ENCODE results near the gene FAM3A. TPM values are rescaled to one million over a fixed set of nuclear protein-coding genes. Genes with fewer than 3 reads are reported as not detected.

Gene FAM3A
- total and polyA plus RNA-seq, 2 of the 8 experiments (the other 6 are each of a cell fraction or from before 2014, with no cell fraction given), result 16.2 to 18.6 TPM

DNA sequence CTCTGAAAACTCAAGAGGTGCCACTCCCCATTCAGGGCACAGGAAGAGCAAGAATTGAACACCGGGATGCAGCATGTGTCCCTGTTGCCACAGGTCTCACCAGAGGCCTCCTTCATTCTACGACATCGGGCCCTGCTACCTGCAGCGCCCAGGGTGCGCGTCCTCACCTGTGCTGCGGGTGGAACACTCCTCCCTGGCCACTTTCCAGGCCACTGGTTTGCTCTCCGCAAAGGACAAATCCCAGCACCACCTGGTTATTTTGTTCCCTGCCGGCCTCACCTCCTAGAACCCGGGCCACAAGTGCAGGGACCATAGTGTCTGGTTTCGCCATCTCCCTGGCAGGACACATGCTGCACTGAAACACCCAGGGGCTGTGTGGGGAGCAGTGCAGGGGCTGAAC lies 14.3 kb upstream of the FAM3A start:
- WGBS, 2 experiments (ENCODE audit: extremely low coverage in 1 of 2, insufficient coverage in 1 of 2, insufficient read length in 1 of 2, insufficient replicate concordance in 2 of 2, low coverage in 1 of 2, low lambda C conversion rate in 2 of 2, missing lambda C conversion rate in 1 of 2), result 93% methylated on average over 7 of the region's 11 CpGs; no CpG with 5 or more reads in 1 of the 2 experiments
- Histone ChIP-seq H3K4me2 (ENCODE audit: insufficient read depth in 1 of 2, low read depth in 2 of 2, low read length in 2 of 2) (no peak overlapping the region), H3K79me2 (ENCODE audit: control insufficient read depth in 1 of 2, insufficient read depth in 2 of 2, low read length in 2 of 2) (no peaks in the 10 kb centered on the region), H3K79me1 (ENCODE audit: low read depth, low read length) (no peaks in the 10 kb centered on the region), H4K91ac (replicated peaks; ENCODE audit: insufficient read length, low read length) (no peak overlapping the region), H2AK5ac (ENCODE audit: low read depth, low read length) (no peak overlapping the region), H2BK15ac (ENCODE audit: low read length) (no peak overlapping the region), H3K9ac (replicated peaks in 1 of 4; ENCODE audit: extremely low read depth in 1 of 4, low read depth in 3 of 4, low read length in 3 of 4) (no peak overlapping the region), H3K56ac (replicated peaks; ENCODE audit: insufficient read length, low read depth, low read length) (no peak overlapping the region), H2BK20ac (ENCODE audit: low read length) (no peak overlapping the region), H3K23ac (ENCODE audit: insufficient read length) (no peak overlapping the region), H3K23me2 (ENCODE audit: low read depth, low read length) (peaks cover 2% of the 10 kb centered on the region; the same call in 1 of the 2 replicates), H4K5ac (ENCODE audit: insufficient read length, low read depth, low read length) (no peak overlapping the region), H3K4ac (replicated peaks; ENCODE audit: insufficient read length, low read depth, low read length) (no peak overlapping the region), H2BK120ac (replicated peaks; ENCODE audit: low read depth, low read length) (no peak overlapping the region), H4K20me1 (replicated peaks in 1 of 2; ENCODE audit: control insufficient read depth in 1 of 2, insufficient read depth in 2 of 2, low read length in 2 of 2) (peaks cover 2 to 8% of the 10 kb centered on the region in 2 experiments), H3K27ac (ENCODE audit: low read depth, low read length) (no peak overlapping the region), H3K27me3 (replicated peaks in 1 of 4; ENCODE audit: control insufficient read depth in 3 of 4, extremely low read depth in 1 of 4, insufficient read depth in 3 of 4, low read length in 3 of 4) (peaks cover 0 to 6% (median 0%) of the 10 kb centered on the region in 4 experiments; a peak in 3 of 7 replicates), H4K8ac (ENCODE audit: extremely low read depth, insufficient read depth, low read length) (no peak overlapping the region; the same call in 1 of the 2 replicates), H2AFZ (ENCODE audit: low read length) (no peak overlapping the region), H2BK5ac (ENCODE audit: low read depth, low read length) (no peak overlapping the region), H3K36me3 (ENCODE audit: control insufficient read depth in 2 of 4, insufficient read depth in 4 of 4, low read length in 3 of 4) (peaks cover 5 to 20% (median 14%) of the 10 kb centered on the region in 4 experiments; a peak in 7 of 8 replicates), H2BK12ac (ENCODE audit: low read depth, low read length) (no peak overlapping the region), H3K18ac (ENCODE audit: extremely low read depth, low read length) (no peak overlapping the region), H3K4me1 (replicated peaks in 1 of 4; ENCODE audit: control insufficient read depth in 3 of 4, insufficient read depth in 4 of 4, low read length in 3 of 4) (peaks cover 0 to 6% (median 0%) of the 10 kb centered on the region in 4 experiments; a peak in 2 of 7 replicates), H3K9me3 (ENCODE audit: insufficient read depth in 2 of 2, low read depth in 1 of 2, low read length in 1 of 2) (no peaks in the 10 kb centered on the region), H3K14ac (ENCODE audit: insufficient read length) (no peak overlapping the region), H3K4me3 (ENCODE audit: extremely low read depth in 1 of 4, insufficient read depth in 2 of 4, low read depth in 3 of 4, low read length in 4 of 4) (no peak overlapping the region)
- TF ChIP-seq KDM4A (IDR thresholded peaks at IDR 0.05; ENCODE audit: low read depth, low read length, severe bottlenecking) (no peak), SIX5 (IDR thresholded peaks at IDR 0.05; ENCODE audit: low read depth, low read length) (no peak), RFX5 (IDR thresholded peaks at IDR 0.05; ENCODE audit: borderline replicate concordance, low read depth, low read length) (no peak), GABPA (IDR thresholded peaks at IDR 0.05; ENCODE audit: borderline replicate concordance, insufficient read depth, low read length) (no peak), KDM1A (IDR thresholded peaks at IDR 0.05; ENCODE audit: borderline replicate concordance, low read length) (no peak)
- FAIRE-seq (no peak), DNase-seq (ENCODE audit: low read depth in 1 of 2, low spot score in 2 of 2) (no peak)
- ChIA-PET CTCF (ENCODE audit: partially characterized antibody) (no interaction called here), POLR2A (ENCODE audit: partially characterized antibody) (interaction anchor here (0.6 to 1.1 kb wide), 3 partner anchors 40 to 171 kb away, joined by 3 read pairs; partner anchors contain the start of gene SLC10A3)

All from H1 (cell line).